Neural cell (in vitro differentiated cells): Measurements from ENCODE around the gene NUFIP2. TPM values are rescaled to one million over a fixed set of nuclear protein-coding genes. Genes with fewer than 3 reads are reported as not detected.

ENCODE experiments used
- H2AFZ ChIP-seq: fragments of 200-600, 300-800 bp; sonication (generic), shearing (Covaris generic); 2 replicates; pipeline ENCODE4 v1.6.0; 2014; ENCODE audit warnings: low read depth, mild to moderate bottlenecking, antibody characterized with exemption, low read length, moderate library complexity
- H3F3A ChIP-seq: fragments of 200-600 bp; shearing (Covaris generic); 2 replicates; pipeline ENCODE4 v1.6.1; 2016; ENCODE audit warnings: mild to moderate bottlenecking, moderate library complexity, mixed read lengths, antibody characterized with exemption, low read length; ENCODE audit not compliant: insufficient read depth, poor library complexity, severe bottlenecking
- H3K27ac ChIP-seq: fragments of 200-600, 300-800 bp; sonication (generic), shearing (Covaris generic); 2 replicates; pipeline ENCODE4 v1.5.1; 2014; ENCODE audit warnings: mild to moderate bottlenecking, low read length, moderate library complexity
- H3K27me3 ChIP-seq: fragments of 300-800, 200-600 bp; sonication (generic), shearing (Covaris generic); 2 replicates; pipeline ENCODE4 v1.6.0; 2014; ENCODE audit warnings: mild to moderate bottlenecking, low read depth, low read length, moderate library complexity; ENCODE audit not compliant: insufficient read depth
- H3K36me3 ChIP-seq: fragments of 300-800, 200-600 bp; sonication (generic), shearing (Covaris generic); 2 replicates; pipeline ENCODE4 v1.5.1; 2014; ENCODE audit warnings: mild to moderate bottlenecking, antibody characterized with exemption, low read length, moderate library complexity; ENCODE audit not compliant: insufficient read depth
- H3K4me2 ChIP-seq: fragments of 300-800, 200-600 bp; sonication (generic), shearing (Covaris generic); 2 replicates; pipeline ENCODE4 v1.6.0; 2014; ENCODE audit warnings: mild to moderate bottlenecking, low read length
- H3K4me3 ChIP-seq: fragments of 300-800, 200-600 bp; sonication (generic), shearing (Covaris generic); 2 replicates; pipeline ENCODE4 v1.5.1; 2014; ENCODE audit warnings: mild to moderate bottlenecking, low read length, moderate library complexity
- H3K79me2 ChIP-seq: fragments of 200-600 bp; shearing (Covaris generic); replicated peaks from 2 replicates; pipeline ENCODE4 v1.6.0; 2014; ENCODE audit warnings: mild to moderate bottlenecking, low read length, moderate library complexity; ENCODE audit not compliant: insufficient read depth
- H3K9ac ChIP-seq: fragments of 300-800, 200-600 bp; sonication (generic), shearing (Covaris generic); 2 replicates; pipeline ENCODE4 v1.6.1; 2016; ENCODE audit warnings: mild to moderate bottlenecking, low read length, mixed read lengths
- H3K9me2 ChIP-seq: fragments of 200-600 bp; shearing (Covaris generic); 2 replicates; pipeline ENCODE4 v1.6.1; 2016; ENCODE audit warnings: mild to moderate bottlenecking, low read length, mixed read lengths; ENCODE audit not compliant: insufficient read depth
- H3K9me3 ChIP-seq: fragments of 200-600, 300-800 bp; sonication (generic), shearing (Covaris generic); 2 replicates; pipeline ENCODE4 v1.6.1; 2016; ENCODE audit warnings: mild to moderate bottlenecking, mixed run types, low read length, moderate library complexity, mixed read lengths
- H4K20me1 ChIP-seq: fragments of 200-600 bp; shearing (Covaris generic); 2 replicates; pipeline ENCODE4 v1.6.1; 2016; ENCODE audit warnings: mild to moderate bottlenecking, mixed run types; ENCODE audit not compliant: insufficient read depth
- CTCF ChIP-seq: fragments of 450-650 bp; IDR thresholded peaks from 2 replicates; pipeline ENCODE4 v1.5.1; 2014; ENCODE audit warnings: antibody characterized with exemption, mild to moderate bottlenecking, moderate library complexity; ENCODE audit not compliant: poor library complexity, severe bottlenecking
- EP300 ChIP-seq: fragments of 450-650 bp; conservative IDR thresholded peaks from 2 replicates; pipeline ENCODE4 v1.6.1; 2014; ENCODE audit warnings: antibody characterized with exemption, mild to moderate bottlenecking, moderate library complexity; ENCODE audit not compliant: poor library complexity, severe bottlenecking
- EZH2 ChIP-seq: fragments of 200-600, 300-800 bp; shearing (Covaris generic), sonication (generic); IDR thresholded peaks from 2 replicates; pipeline ENCODE4 v1.6.1; 2014; ENCODE audit warnings: antibody characterized with exemption, low read length, borderline replicate concordance, mild to moderate bottlenecking; ENCODE audit not compliant: insufficient read depth, poor library complexity, severe bottlenecking
- MXI1 ChIP-seq: fragments of 450-650 bp; conservative IDR thresholded peaks from 2 replicates; pipeline ENCODE4 v1.6.1; 2014; ENCODE audit warnings: antibody characterized with exemption, mild to moderate bottlenecking; ENCODE audit not compliant: poor library complexity, severe bottlenecking
- POLR2AphosphoS5 ChIP-seq: IDR thresholded peaks from 2 replicates; pipeline ENCODE4 v1.6.1; 2012
- RAD21 ChIP-seq: fragments of 450-650 bp; conservative IDR thresholded peaks from 2 replicates; pipeline ENCODE4 v1.6.1; 2014; ENCODE audit warnings: antibody characterized with exemption, mild to moderate bottlenecking, moderate library complexity
- REST ChIP-seq: IDR thresholded peaks from 2 replicates; pipeline ENCODE4 v1.6.1; 2012; ENCODE audit warnings: borderline replicate concordance
- SMC3 ChIP-seq: fragments of 450-650 bp; conservative IDR thresholded peaks from 2 replicates; pipeline ENCODE4 v1.6.1; 2014; ENCODE audit warnings: antibody characterized with exemption, mild to moderate bottlenecking, moderate library complexity; ENCODE audit not compliant: poor library complexity
- TAF1 ChIP-seq: IDR thresholded peaks from 2 replicates; pipeline ENCODE4 v1.6.1; 2012; ENCODE audit warnings: low read depth
- polyA plus RNA-seq: library from polyadenylated mRNA; depleted of rRNA; stranded (reverse); fragments of >200 nt; gene quantifications from 2 replicates; pipeline ENCODE4 v1.2.3, GENCODE V29; 2014

Gene NUFIP2
- polyA plus RNA-seq, 1 donor from 2014 or later = 22.4 TPM

- no peaks in the 10 kb centered on the region for H4K20me1 ChIP-seq
- H3K79me2 ChIP-seq = peaks cover 90% of the 10 kb centered on the region
- no peaks in the 10 kb centered on the region for H3F3A ChIP-seq
- no peaks in the 10 kb centered on the region for H3K27me3 ChIP-seq
- H3K9ac ChIP-seq = no peak overlapping the region
- no peak overlapping the region for H3K27ac ChIP-seq
- no peak for TF ChIP-seq CTCF
- TF ChIP-seq SMC3 = no peak
- no peak for TF ChIP-seq POLR2AphosphoS5
- no peak for TF ChIP-seq EP300
- no peak for TF ChIP-seq MXI1
- TF ChIP-seq RAD21 = no peak
- no peak for TF ChIP-seq TAF1
- no peak for TF ChIP-seq REST
- TF ChIP-seq EZH2 = no peak
- H3K9me2 ChIP-seq = no peaks in the 10 kb centered on the region
- H2AFZ ChIP-seq = no peak overlapping the region
- H3K4me2 ChIP-seq = no peak overlapping the region
- no peak overlapping the region for H3K4me3 ChIP-seq
- peaks cover 10% of the 10 kb centered on the region for H3K36me3 ChIP-seq
- peaks cover 3% of the 10 kb centered on the region for H3K9me3 ChIP-seq
Measured at GRCh38 chr17:29279397-29280070, 14.4 kb downstream of the NUFIP2 start.

- Histone ChIP-seq H4K20me1 (no peaks in the 10 kb centered on the region), H3F3A (no peaks in the 10 kb centered on the region), H3K9ac (no peak overlapping the region), H3K79me2 (peaks cover 92% of the 10 kb centered on the region), H3K9me2 (no peaks in the 10 kb centered on the region), H3K9me3 (peaks cover 3% of the 10 kb centered on the region), H3K36me3 (peaks cover 6% of the 10 kb centered on the region), H3K4me3 (no peak overlapping the region), H3K27ac (no peak overlapping the region), H2AFZ (no peak overlapping the region), H3K4me2 (no peak overlapping the region), H3K27me3 (no peaks in the 10 kb centered on the region)
- TF ChIP-seq CTCF = no peak
- TF ChIP-seq REST = no peak
- TF ChIP-seq EZH2 = no peak
- TF ChIP-seq POLR2AphosphoS5 = no peak
- no peak for TF ChIP-seq MXI1
- TF ChIP-seq RAD21 = no peak
- TF ChIP-seq SMC3 = no peak
- no peak for TF ChIP-seq TAF1
- no peak for TF ChIP-seq EP300
Measured at GRCh38 chr17:29278692-29279091, 15.3 kb downstream of the NUFIP2 start.
